ENCODE measurements around the gene SLFNL1. TPM values are rescaled to one million over a fixed set of nuclear protein-coding genes. Genes with fewer than 3 reads are reported as not detected.

SLFNL1 gene
- total RNA-seq, 2 experiments from 2014 or later = 0.07 TPM; not detected in 1

- no peak overlapping the region for H3K27ac Mint-ChIP-seq
- no peaks in the 10 kb centered on the region for H3K36me3 Mint-ChIP-seq
- peaks cover 9% of the 10 kb centered on the region for H3K4me1 Mint-ChIP-seq (ENCODE audit: low read depth)
- CTCF ChIA-PET = interaction anchor here (1.0 to 1.3 kb wide), 3 partner anchors 22 to 29 kb away, joined by 3 to 4 read pairs (median 3); no protein-coding TSS in a partner anchor
- DNase-seq = no peak
- H3K9me3 Mint-ChIP-seq = no peaks in the 10 kb centered on the region
- no peaks in the 10 kb centered on the region for H3K27me3 Mint-ChIP-seq
- intact Hi-C loops (cut with micrococcal nuclease) = loop anchor here (5.0 kb wide), 1 partner anchor 283 kb away; the partner anchor contains the start of gene NFYC
- POLR2A ChIA-PET = no interaction called here
- H3K4me3 Mint-ChIP-seq = no peak overlapping the region
These were observed 46.6 kb downstream of the SLFNL1 start for GRCh38 chr1:40974945-40975344.

GRCh38 chr1:40973912-40974311, 47.6 kb downstream of the SLFNL1 start:
- intact Hi-C loops (cut with micrococcal nuclease) = no loop called here
- ChIA-PET CTCF (no interaction called here), POLR2A (no interaction called here)
- no peak overlapping the region for H3K27ac Mint-ChIP-seq
- no peaks in the 10 kb centered on the region for H3K36me3 Mint-ChIP-seq
- DNase-seq = no peak
- no peak overlapping the region for H3K4me3 Mint-ChIP-seq
- no peaks in the 10 kb centered on the region for H3K9me3 Mint-ChIP-seq
- H3K4me1 Mint-ChIP-seq (ENCODE audit: low read depth) = peaks cover 8% of the 10 kb centered on the region
- no peaks in the 10 kb centered on the region for H3K27me3 Mint-ChIP-seq

DNA sequence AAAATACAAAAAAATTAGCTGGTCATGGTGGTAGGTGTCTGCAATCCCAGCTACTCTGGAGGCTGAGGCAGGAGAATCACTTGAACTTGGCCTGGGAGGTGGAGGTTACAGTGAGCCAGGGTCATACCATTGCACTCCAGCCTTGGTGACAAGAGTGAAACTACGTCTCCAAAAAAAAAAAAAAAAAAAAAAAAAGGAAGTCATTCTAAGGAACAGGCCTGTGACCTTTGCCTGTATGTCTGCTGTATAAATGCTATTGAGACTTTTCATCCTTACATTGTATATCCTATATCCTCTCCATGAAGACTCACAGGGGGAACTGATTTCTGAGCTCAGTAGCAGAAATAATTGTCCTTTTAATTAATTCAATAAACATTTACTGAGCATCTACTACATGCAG, 49.6 kb downstream of the SLFNL1 start:
- ChIA-PET CTCF (interaction anchor here (1.0 kb wide), 1 partner anchor 24 kb away, joined by 6 read pairs; no protein-coding TSS in a partner anchor), POLR2A (no interaction called here)
- H3K4me3 Mint-ChIP-seq = no peak overlapping the region
- H3K9me3 Mint-ChIP-seq = no peaks in the 10 kb centered on the region
- no peaks in the 10 kb centered on the region for H3K27me3 Mint-ChIP-seq
- H3K4me1 Mint-ChIP-seq (ENCODE audit: low read depth) = peaks cover 6% of the 10 kb centered on the region
- DNase-seq = no peak
- intact Hi-C loops (cut with micrococcal nuclease) = no loop called here
- no peak overlapping the region for H3K27ac Mint-ChIP-seq
- no peaks in the 10 kb centered on the region for H3K36me3 Mint-ChIP-seq

- intact Hi-C loops (cut with micrococcal nuclease) = no loop called here
- CTCF ChIA-PET = interaction anchor here (0.7 to 1.0 kb wide), 2 partner anchors 17 to 21 kb away, joined by 3 read pairs; no protein-coding TSS in a partner anchor
These were observed 52.1 kb downstream of the SLFNL1 start for GRCh38 chr1:40969445-40969844.

GRCh38 chr1:40966417-40966816, 55.1 kb downstream of the SLFNL1 start:
- no peak for DNase-seq
- POLR2A ChIA-PET = no interaction called here
- Mint-ChIP-seq H3K4me3 (no peak overlapping the region), H3K27me3 (no peaks in the 10 kb centered on the region), H3K36me3 (no peaks in the 10 kb centered on the region), H3K9me3 (no peaks in the 10 kb centered on the region), H3K27ac (no peak overlapping the region), H3K4me1 (ENCODE audit: low read depth) (no peaks in the 10 kb centered on the region)
- CTCF ChIA-PET = interaction anchor here (0.8 to 1.8 kb wide), 3 partner anchors 16 to 34 kb away, joined by 3 to 7 read pairs (median 5); no protein-coding TSS in a partner anchor
- intact Hi-C loops (cut with micrococcal nuclease) = no loop called here

More at GRCh38 chr1:40969445-40969844, 52.1 kb downstream of the SLFNL1 start:
- no peak overlapping the region for H3K4me3 Mint-ChIP-seq
- H3K4me1 Mint-ChIP-seq (ENCODE audit: low read depth) = peaks cover 6% of the 10 kb centered on the region
- H3K36me3 Mint-ChIP-seq = no peaks in the 10 kb centered on the region
- POLR2A ChIA-PET = no interaction called here
- H3K27me3 Mint-ChIP-seq = no peaks in the 10 kb centered on the region
- H3K9me3 Mint-ChIP-seq = no peaks in the 10 kb centered on the region
- no peak overlapping the region for H3K27ac Mint-ChIP-seq
- no peak for DNase-seq

Other genes starting within 250 kb of the SLFNL1 start
- under 1 TPM; 0.45 to 0.53 TPM for gene KCNQ4, start 237.9 kb downstream of the SLFNL1 start, total RNA-seq
- 1 to 10 TPM; 1.9 to 2.1 TPM for gene CITED4, start 159.4 kb downstream of the SLFNL1 start, total RNA-seq
- gene CTPS1, start 42.0 kb downstream of the SLFNL1 start, total RNA-seq = 10 to 100 TPM; 78.0 to 78.5 TPM
- gene SCMH1, start 220.6 kb upstream of the SLFNL1 start, total RNA-seq = 10 to 100 TPM; 17.7 to 20.7 TPM